Brain microvascular endothelial cell (primary cell): ENCODE results near the gene HIVEP1.

Experiments used
- DNase-seq: peaks from one replicate; pipeline ENCODE4 v3.0.0-alpha.2; 2020
- H3K27ac ChIP-seq: fragments of 250-450 bp; sonication (Bioruptor Pico); 2 replicates; pipeline ENCODE4 v1.5.1; 2020; ENCODE audit warnings: mild to moderate bottlenecking, moderate library complexity
- H3K27me3 ChIP-seq: fragments of 250-450 bp; sonication (Bioruptor Pico); replicated peaks from 2 replicates; pipeline ENCODE4 v1.5.1; 2020; ENCODE audit warnings: mild to moderate bottlenecking
- H3K36me3 ChIP-seq: fragments of 250-450 bp; sonication (Bioruptor Pico); replicated peaks from 2 replicates; pipeline ENCODE4 v1.5.1; 2020; ENCODE audit warnings: mild to moderate bottlenecking
- H3K4me3 ChIP-seq: 2 replicates; pipeline ENCODE4 v1.5.1; 2011; ENCODE audit warnings: low read depth, mild to moderate bottlenecking, control low read depth, low read length, moderate library complexity
- CTCF ChIP-seq: IDR thresholded peaks from 2 replicates; pipeline ENCODE4 v1.5.1; 2011; ENCODE audit warnings: low read depth, mild to moderate bottlenecking, moderate library complexity, low read length, control low read depth, inconsistent platforms; ENCODE audit errors: missing control alignments
- in situ Hi-C: cut with HindIII; loops from 2 replicates; pipeline ENCODE4 v1.10.0; 2017; ENCODE audit warnings: low sequenced_read_pairs, low pct_ligation_motif_present

Gene HIVEP1

GRCh38 chr6:12132351-12133222 lies 120.5 kb downstream of the HIVEP1 start:
- Histone ChIP-seq H3K27ac (peak overlapping the region; percentile 31), H3K27me3 (no peaks in the 10 kb centered on the region), H3K4me3 (no peak overlapping the region), H3K36me3 (no peaks in the 10 kb centered on the region)
- TF ChIP-seq CTCF, result no peak
- in situ Hi-C loops, result no loop called here
- no peak for DNase-seq

GRCh38 chr6:12134581-12134980 lies 122.5 kb downstream of the HIVEP1 start:
- H3K27ac ChIP-seq, result no peak overlapping the region
- H3K36me3 ChIP-seq, result peaks cover 6% of the 10 kb centered on the region
- TF ChIP-seq CTCF, result no peak
- H3K4me3 ChIP-seq, result no peak overlapping the region
- no peak for DNase-seq
- in situ Hi-C loops, result no loop called here
- H3K27me3 ChIP-seq, result no peaks in the 10 kb centered on the region

- H3K27me3 ChIP-seq, result no peaks in the 10 kb centered on the region
- no peak for TF ChIP-seq CTCF
- no peak overlapping the region for H3K27ac ChIP-seq
- no peak for DNase-seq
- peaks cover 11% of the 10 kb centered on the region for H3K36me3 ChIP-seq
- in situ Hi-C loops, result no loop called here
- no peak overlapping the region for H3K4me3 ChIP-seq
Observed at GRCh38 chr6:12134991-12135390, 122.9 kb downstream of the HIVEP1 start.

DNA sequence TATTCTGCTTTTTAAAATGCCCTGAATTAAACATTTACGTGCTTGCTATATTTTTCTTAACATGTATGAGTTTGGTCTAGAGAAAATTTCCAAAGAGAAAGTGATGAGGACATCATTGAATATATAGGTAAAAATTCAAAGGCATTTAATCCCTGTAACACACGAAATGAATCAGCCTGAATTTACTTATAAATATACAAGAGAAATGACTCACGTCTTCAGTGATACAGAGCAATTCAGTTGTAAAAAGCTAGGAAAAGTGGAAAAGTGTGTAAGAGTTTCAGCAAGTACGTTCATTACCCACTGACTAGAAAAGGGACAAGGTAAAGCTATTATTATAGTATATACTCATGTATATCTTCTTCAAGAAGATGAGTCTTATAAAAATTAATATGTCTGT lies 124.8 kb downstream of the HIVEP1 start:
- H3K27ac ChIP-seq, result peak overlapping the region; percentile 55
- H3K4me3 ChIP-seq, result no peak overlapping the region
- TF ChIP-seq CTCF, result no peak
- DNase-seq, result no peak
- in situ Hi-C loops, result no loop called here
- no peaks in the 10 kb centered on the region for H3K27me3 ChIP-seq
- peaks cover 13% of the 10 kb centered on the region for H3K36me3 ChIP-seq

- peak; percentile 79 for DNase-seq
- Histone ChIP-seq H3K27me3 (no peaks in the 10 kb centered on the region), H3K36me3 (peaks cover 13% of the 10 kb centered on the region), H3K27ac (peak overlapping the region; percentile 55), H3K4me3 (no peak overlapping the region)
- in situ Hi-C loops, result no loop called here
- no peak for TF ChIP-seq CTCF
Observed at GRCh38 chr6:12137480-12137879, 125.4 kb downstream of the HIVEP1 start.

DNA sequence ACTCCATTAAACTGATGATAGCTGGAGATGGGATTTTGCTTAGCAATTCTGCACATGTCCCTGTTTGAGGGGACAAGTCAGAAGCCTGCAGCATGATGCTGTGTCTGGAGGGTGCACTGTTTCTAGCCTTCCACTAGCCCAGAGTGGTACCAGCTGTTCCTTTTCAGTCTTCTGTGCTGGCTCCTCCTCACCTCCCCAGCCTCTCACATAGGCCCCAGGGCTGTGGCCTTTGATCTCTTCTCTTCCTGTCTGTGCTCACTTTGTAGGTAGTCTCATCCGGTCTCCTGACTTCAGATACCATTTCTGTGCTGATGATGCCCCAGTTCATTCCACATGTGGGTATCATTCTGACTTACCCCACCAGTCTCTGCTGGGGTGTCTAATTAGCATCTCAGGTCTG lies 126.3 kb downstream of the HIVEP1 start:
- Histone ChIP-seq H3K27ac (no peak overlapping the region), H3K4me3 (no peak overlapping the region), H3K27me3 (no peaks in the 10 kb centered on the region), H3K36me3 (peaks cover 13% of the 10 kb centered on the region)
- in situ Hi-C loops, result no loop called here
- no peak for TF ChIP-seq CTCF
- no peak for DNase-seq
